Spinal cord (tissue), 10 donors: ENCODE results near the gene AIG1. TPM values are rescaled to one million over a fixed set of nuclear protein-coding genes. Genes with fewer than 3 reads are reported as not detected.
A peak's percentile ranks its signal among the peaks of the same experiment; 100 is the strongest.
"Not testable (repeated sequence)": the region's sequence is repeated elsewhere in the genome, so short reads cannot be mapped to it uniquely, and the experiment has no call there.

Source experiments
- DNase-seq, 6 donors: peaks; one replicate each; pipeline versions ENCODE4 v3.0.0 to v3.0.0-alpha.2; 2013 to 2015; ENCODE audit warnings: low spot score in 6 of 6, low read depth in 4 of 6
- H3K27ac ChIP-seq: one replicate; pipeline ENCODE4 v1.5.1; 2013; ENCODE audit warnings: low read depth, low read length, control low read depth
- H3K27me3 ChIP-seq: one replicate; pipeline ENCODE4 v1.6.1; 2013; ENCODE audit warnings: low read length; ENCODE audit not compliant: control insufficient read depth, insufficient read depth
- H3K36me3 ChIP-seq: one replicate; pipeline ENCODE4 v1.6.1; 2013; ENCODE audit warnings: low read length; ENCODE audit not compliant: control insufficient read depth, insufficient read depth
- H3K4me1 ChIP-seq: one replicate; pipeline ENCODE4 v1.6.1; 2013; ENCODE audit warnings: low read length; ENCODE audit not compliant: control insufficient read depth, insufficient read depth
- H3K4me3 ChIP-seq: one replicate; pipeline ENCODE4 v1.5.1; 2013; ENCODE audit warnings: low read depth, low read length, control low read depth
- H3K9me3 ChIP-seq: one replicate; pipeline ENCODE4 v1.6.1; 2013; ENCODE audit warnings: low read length; ENCODE audit not compliant: control insufficient read depth, insufficient read depth
- WGBS: methylation state at CpG from one replicate; pipeline ENCODE4 v1.1.5; 2013; ENCODE audit warnings: missing lambda C conversion rate; ENCODE audit not compliant: insufficient coverage; 5-methylcytosine and 5-hydroxymethylcytosine counted together
- long read RNA-seq, 4 donors: transcript quantifications; one replicate each; lab custom pipeline, GENCODE V29; 2026
- polyA plus RNA-seq, 2 donors: library from polyadenylated mRNA; unstranded; fragments of 120-200 nt; gene quantifications; one replicate each; pipeline ENCODE4 v1.2.1, GENCODE V29; 2013; ENCODE audit not compliant: insufficient read length in 2 of 2
- total RNA-seq, 2 donors: library from RNA; depleted of rRNA in 1 of 2; stranded (reverse); fragments of 120-200 nt in 1 of 2; fragments of >200 nt in 1 of 2; gene quantifications; one replicate each; pipeline versions ENCODE4 v1.2.3 to v1.2.4, GENCODE V29; 2013 to 2014
- donor health status: healthy.

The AIG1 gene, protein sequence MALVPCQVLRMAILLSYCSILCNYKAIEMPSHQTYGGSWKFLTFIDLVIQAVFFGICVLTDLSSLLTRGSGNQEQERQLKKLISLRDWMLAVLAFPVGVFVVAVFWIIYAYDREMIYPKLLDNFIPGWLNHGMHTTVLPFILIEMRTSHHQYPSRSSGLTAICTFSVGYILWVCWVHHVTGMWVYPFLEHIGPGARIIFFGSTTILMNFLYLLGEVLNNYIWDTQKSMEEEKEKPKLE
- total RNA-seq (10 to 100 TPM; 56.5 to 68.8 TPM), polyA plus RNA-seq (10 to 100 TPM; 71.9 to 72.6 TPM)
- long read RNA-seq, donor 1, transcript AIG1-202 (6 exons, 1,395 nt) = major isoform, 18 of 66 reads
- long read RNA-seq, donor 1, transcript AIG1-210 (6 exons, 3,064 nt) = minor isoform, 5 of 66 reads
- long read RNA-seq, donor 1, partial matches to known transcripts = 42 of 66 reads
- long read RNA-seq, donor 1, other reads (novel, unspliced or antisense) = 0 of 66 reads
- long read RNA-seq, donor 2, transcript AIG1-202 (6 exons, 1,395 nt) = major isoform, 8 of 15 reads
- long read RNA-seq, donor 2, partial matches to known transcripts = 5 of 15 reads
- long read RNA-seq, donor 2, other reads (novel, unspliced or antisense) = 0 of 15 reads
- long read RNA-seq, donor 3, partial matches to known transcripts = 15 of 21 reads
- long read RNA-seq, donor 3, other reads (novel, unspliced or antisense) = 0 of 21 reads
- long read RNA-seq, donor 4, transcript AIG1-202 (6 exons, 1,395 nt) = major isoform, 14 of 34 reads
- long read RNA-seq, donor 4, partial matches to known transcripts = 19 of 34 reads
- long read RNA-seq, donor 4, other reads (novel, unspliced or antisense) = 0 of 34 reads

DNA sequence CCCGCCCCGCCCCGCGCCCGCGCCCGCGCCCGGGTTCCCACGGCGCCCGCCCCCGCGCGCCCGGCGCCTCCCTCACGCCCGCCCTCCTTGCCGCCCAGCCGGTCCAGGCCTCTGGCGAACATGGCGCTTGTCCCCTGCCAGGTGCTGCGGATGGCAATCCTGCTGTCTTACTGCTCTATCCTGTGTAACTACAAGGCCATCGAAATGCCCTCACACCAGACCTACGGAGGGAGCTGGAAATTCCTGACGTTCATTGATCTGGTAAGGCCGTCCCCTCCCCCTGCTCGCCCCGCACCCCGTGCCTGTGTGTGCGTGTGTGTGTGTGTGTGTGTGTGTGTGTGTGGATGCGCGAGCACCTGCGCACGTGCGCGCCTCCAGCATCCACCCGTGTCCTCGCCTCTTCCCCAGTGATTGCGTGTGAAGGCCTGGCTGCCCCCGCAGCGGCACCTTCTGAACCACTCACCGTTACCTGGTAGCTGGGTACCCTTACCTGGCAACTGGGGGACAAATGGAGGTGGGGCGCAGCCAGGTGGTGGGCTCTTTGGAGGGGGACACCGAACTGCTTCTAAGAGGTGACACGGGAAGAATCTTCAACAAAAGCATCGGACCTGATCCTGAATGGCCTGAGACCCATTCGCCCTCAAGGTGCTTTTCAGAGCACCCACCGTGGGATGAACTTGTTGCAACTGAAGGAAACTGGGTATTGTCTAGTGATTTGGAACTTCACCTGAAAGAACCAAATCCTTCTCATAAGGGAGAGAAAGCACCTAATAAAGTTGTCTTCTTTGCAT, at the start of gene AIG1:
AIG1 (plus strand) TSS at position 84 of the 791 bp plus-strand sequence; CDS start at position 121, 37 bp downstream.
- H3K36me3 ChIP-seq = no peaks in the 10 kb centered on the region
- peak within 1 kb of the TSS; percentile 92 for H3K27ac ChIP-seq
- WGBS = under 1% methylated on average over 38 of the region's 50 CpGs
- DNase-seq = peak; percentile 35 to 87 (median 62)
- H3K4me1 ChIP-seq = peaks cover 8% of the 10 kb centered on the region
- peak within 1 kb of the TSS; percentile 98 for H3K4me3 ChIP-seq
- H3K9me3 ChIP-seq = no peaks in the 10 kb centered on the region
- no peaks in the 10 kb centered on the region for H3K27me3 ChIP-seq

DNA sequence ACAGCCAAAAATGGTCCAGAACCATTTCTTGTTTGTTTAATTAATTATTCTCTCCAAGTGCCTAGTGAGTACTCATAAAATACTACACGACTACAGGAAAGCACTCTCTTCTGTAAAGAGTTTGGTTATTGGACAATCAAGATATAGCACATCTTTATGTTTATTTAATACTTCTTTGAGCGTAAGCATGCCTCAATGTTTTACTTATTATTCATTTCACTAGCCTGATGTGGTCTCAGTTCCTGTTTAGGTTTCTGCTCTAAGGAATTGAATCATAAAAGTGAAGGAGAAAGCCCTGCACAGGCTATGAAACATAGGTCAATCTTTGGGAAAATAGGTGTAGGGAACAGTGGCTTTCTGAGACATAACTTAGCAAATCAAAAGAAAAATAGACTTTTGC, 45.9 kb upstream of the AIG1 start:
- Histone ChIP-seq H3K4me3 (no peak overlapping the region), H3K4me1 (no peaks in the 10 kb centered on the region), H3K36me3 (no peaks in the 10 kb centered on the region), H3K27me3 (no peaks in the 10 kb centered on the region), H3K27ac (no peak overlapping the region), H3K9me3 (no peaks in the 10 kb centered on the region)
- WGBS = no CpG with 5 or more reads among the region's 2 CpGs
- DNase-seq = no peak

DNA sequence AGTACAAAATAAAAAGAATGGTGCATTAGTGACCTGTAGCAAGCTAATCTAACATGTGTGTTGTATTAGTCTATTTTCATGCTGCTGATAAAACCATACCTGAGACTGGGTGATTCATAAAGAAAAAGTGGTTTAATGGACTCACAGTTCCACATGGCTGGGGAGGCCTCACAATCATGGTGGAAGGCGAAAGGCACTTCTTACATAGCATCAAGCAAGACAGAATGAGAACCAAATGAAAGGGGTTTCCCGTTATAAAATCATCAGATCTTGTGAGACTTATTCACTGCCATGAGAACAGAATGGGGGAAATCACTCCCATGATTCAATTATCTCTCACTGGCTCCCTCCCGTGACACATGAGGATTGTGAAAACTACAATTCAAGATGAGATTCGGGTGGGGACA, 45.4 kb upstream of the AIG1 start:
- Histone ChIP-seq H3K27ac (no peak overlapping the region), H3K27me3 (no peaks in the 10 kb centered on the region), H3K4me3 (no peak overlapping the region), H3K36me3 (no peaks in the 10 kb centered on the region), H3K9me3 (no peaks in the 10 kb centered on the region), H3K4me1 (no peaks in the 10 kb centered on the region)
- WGBS = 100% methylated on average over 1 of the region's 4 CpGs
- no peak for DNase-seq

DNA sequence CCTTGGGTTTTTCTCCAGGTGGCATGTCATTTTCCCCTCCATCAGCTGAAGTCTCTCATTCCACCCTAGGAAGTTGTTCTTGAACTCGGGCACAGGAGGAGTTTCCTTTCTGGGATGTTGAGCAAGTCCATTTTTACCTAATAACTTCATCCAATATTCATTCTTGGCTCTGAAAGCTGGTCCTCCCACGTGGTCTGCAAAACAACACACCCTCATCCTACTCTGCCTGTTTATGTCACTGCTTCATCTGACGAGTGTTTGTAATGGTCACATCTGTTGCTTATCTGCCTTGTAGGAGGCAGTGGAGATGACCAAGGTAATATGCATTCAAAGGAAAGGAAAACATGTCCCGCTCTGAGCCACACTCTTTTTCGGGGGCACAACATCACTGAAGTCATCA, 41.7 kb upstream of the AIG1 start:
- Histone ChIP-seq H3K4me1 (no peaks in the 10 kb centered on the region), H3K27me3 (no peaks in the 10 kb centered on the region), H3K27ac (no peak overlapping the region), H3K4me3 (no peak overlapping the region), H3K9me3 (no peaks in the 10 kb centered on the region), H3K36me3 (no peaks in the 10 kb centered on the region)
- WGBS = 100% methylated on average over 1 of the region's 5 CpGs
- DNase-seq = no peak

DNA sequence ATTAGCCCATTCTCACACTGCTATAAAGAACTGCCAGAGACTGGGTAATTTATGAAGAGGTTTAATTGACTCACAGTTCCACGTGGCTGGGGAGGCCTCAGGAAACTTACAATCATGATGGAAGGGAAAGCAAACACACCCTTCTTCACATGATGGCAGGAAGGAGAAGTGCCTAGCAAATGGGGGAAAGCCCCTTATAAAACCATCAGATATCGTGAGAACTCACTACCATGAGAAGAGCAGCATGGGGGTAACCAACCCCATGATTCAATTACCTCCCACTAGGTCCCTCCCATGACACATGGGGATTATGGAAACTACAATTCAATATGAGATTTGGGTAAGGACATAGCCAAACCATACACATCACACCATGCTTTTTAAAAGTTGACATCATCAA, 39.8 kb upstream of the AIG1 start:
- H3K9me3 ChIP-seq, H3K36me3 ChIP-seq, DNase-seq, H3K27me3 ChIP-seq, H3K4me3 ChIP-seq, H3K4me1 ChIP-seq, H3K27ac ChIP-seq: not testable (repeated sequence)
- no CpG with 5 or more reads among the region's 2 CpGs for WGBS

DNA sequence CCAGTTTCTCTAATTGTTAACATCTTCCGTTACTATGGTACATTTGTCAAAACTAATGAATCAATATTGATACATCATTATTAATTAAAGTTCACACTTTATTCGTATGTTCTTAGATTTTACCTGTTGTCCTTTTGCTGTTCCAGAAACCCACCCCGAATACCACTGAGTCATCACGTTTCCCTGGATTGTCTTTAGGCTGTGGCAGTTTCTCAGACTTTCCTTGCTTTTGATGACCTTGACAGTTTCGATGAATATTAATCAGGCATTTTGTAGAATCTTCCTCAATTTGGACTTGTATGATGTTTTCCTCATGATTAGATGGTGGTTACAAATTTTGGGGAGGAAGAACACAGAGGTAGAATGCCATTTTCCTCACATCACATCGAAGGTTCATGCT, 39.1 kb upstream of the AIG1 start:
- no peak overlapping the region for H3K27ac ChIP-seq
- no peak overlapping the region for H3K4me3 ChIP-seq
- no peaks in the 10 kb centered on the region for H3K4me1 ChIP-seq
- no peaks in the 10 kb centered on the region for H3K27me3 ChIP-seq
- no peaks in the 10 kb centered on the region for H3K9me3 ChIP-seq
- WGBS = 96% methylated on average over 3 of the region's 6 CpGs
- no peak for DNase-seq
- no peaks in the 10 kb centered on the region for H3K36me3 ChIP-seq

DNA sequence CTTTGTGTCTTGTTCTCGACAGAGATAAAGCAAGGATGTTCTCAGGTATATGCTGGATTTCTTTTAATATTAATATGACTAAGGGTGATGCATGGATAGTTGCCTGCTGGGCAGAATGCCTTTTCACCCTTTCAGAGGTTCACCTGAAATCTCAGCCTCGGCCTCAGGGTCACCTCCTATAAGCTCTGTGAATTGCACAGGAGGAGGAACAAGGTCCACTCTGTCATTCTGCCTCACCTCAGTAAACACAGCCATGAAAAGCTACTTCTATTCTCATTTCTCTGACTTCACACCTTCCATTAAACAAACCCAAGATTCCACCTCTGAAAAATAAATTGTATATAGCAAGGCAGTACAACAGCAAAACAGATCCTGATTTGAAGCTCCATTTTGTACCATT, 38.1 kb upstream of the AIG1 start:
- WGBS = 100% methylated on average over 2 of the region's 2 CpGs
- no peak overlapping the region for H3K27ac ChIP-seq
- DNase-seq = no peak
- no peaks in the 10 kb centered on the region for H3K4me1 ChIP-seq
- no peaks in the 10 kb centered on the region for H3K9me3 ChIP-seq
- H3K36me3 ChIP-seq = no peaks in the 10 kb centered on the region
- H3K4me3 ChIP-seq = no peak overlapping the region
- no peaks in the 10 kb centered on the region for H3K27me3 ChIP-seq

DNA sequence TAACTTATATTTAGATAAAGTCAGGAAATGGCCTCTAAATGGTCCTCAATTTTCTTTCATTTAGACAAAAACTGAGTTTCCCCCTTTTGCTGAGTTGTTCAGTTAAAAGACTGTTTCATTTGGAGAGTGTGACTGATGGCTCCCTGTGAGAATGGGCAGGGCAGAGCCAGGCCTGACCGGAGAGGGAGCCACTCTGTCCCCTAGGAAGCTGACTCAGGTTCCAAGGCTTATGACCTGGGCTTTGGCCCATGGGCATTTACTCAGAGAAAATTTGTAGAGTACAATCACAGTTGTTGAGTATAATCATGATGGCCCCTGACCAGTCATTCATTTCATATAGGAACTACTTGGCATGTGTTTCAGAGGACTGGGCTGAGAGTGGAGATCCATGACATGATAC, 37.0 kb upstream of the AIG1 start:
- no peak for DNase-seq
- Histone ChIP-seq H3K4me1 (no peaks in the 10 kb centered on the region), H3K9me3 (no peaks in the 10 kb centered on the region), H3K27ac (no peak overlapping the region), H3K4me3 (no peak overlapping the region), H3K36me3 (no peaks in the 10 kb centered on the region), H3K27me3 (no peaks in the 10 kb centered on the region)
- 40% methylated on average over 1 of the region's 1 CpG for WGBS

DNA sequence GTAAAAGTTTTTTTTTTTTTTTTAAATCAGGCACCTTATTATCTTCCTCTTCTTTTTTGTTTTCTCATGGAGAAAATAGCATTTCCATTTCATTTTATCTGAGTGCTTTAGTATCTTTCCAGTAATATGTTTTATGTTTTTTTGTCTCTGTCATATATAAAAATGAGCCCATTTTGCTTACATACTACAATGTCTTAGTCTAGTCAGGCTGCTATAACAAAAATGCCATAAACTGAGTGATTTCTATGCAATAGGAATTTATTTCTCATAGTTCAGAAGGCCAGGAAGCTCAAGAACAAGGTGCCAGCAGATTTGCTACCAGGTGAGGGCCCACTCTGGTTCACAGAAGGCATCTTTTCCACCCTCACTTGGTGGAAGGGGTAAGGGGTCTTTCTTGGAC, 35.7 kb upstream of the AIG1 start:
- Histone ChIP-seq H3K4me1 (no peaks in the 10 kb centered on the region), H3K9me3 (no peaks in the 10 kb centered on the region), H3K4me3 (no peak overlapping the region), H3K36me3 (no peaks in the 10 kb centered on the region), H3K27me3 (no peaks in the 10 kb centered on the region), H3K27ac (no peak overlapping the region)
- DNase-seq = no peak
